Astrocyte (in vitro differentiated cells and primary cell): ENCODE data around the gene ZRANB2. TPM values are rescaled to one million over a fixed set of nuclear protein-coding genes. Genes with fewer than 3 reads are reported as not detected.

Experiments
- DNase-seq: peaks from one replicate; pipeline ENCODE4 v3.0.0-alpha.2; 2010; ENCODE audit warnings: low read depth
- FAIRE-seq: peaks from 2 replicates; lab custom pipeline; 2011; peaks lifted over from hg19 to GRCh38; lab: Jason Lieb, UNC
- H2AFZ ChIP-seq: 2 replicates; pipeline ENCODE4 v1.6.0; 2012; ENCODE audit warnings: low read depth, low read length, inconsistent platforms
- H3K27ac ChIP-seq: 2 replicates; pipeline ENCODE4 v1.5.1; 2011; ENCODE audit warnings: low read depth, low read length, inconsistent platforms
- H3K27me3 ChIP-seq: 2 replicates; pipeline ENCODE4 v1.6.0; 2011; ENCODE audit warnings: low read length, inconsistent platforms; ENCODE audit not compliant: insufficient read depth
- H3K36me3 ChIP-seq: 2 replicates; pipeline ENCODE4 v1.5.1; 2011; ENCODE audit warnings: low read length, inconsistent platforms; ENCODE audit not compliant: insufficient read depth
- H3K4me1 ChIP-seq: 2 replicates; pipeline ENCODE4 v1.5.1; 2011; ENCODE audit warnings: low read length, inconsistent platforms; ENCODE audit not compliant: insufficient read depth
- H3K4me2 ChIP-seq: 2 replicates; pipeline ENCODE4 v1.6.0; 2012; ENCODE audit warnings: low read length, inconsistent platforms
- H3K4me3 ChIP-seq: 2 replicates; pipeline ENCODE4 v1.5.1; 2011; ENCODE audit warnings: low read depth, mild to moderate bottlenecking, low read length, inconsistent platforms; ENCODE audit not compliant: insufficient read depth
- H3K79me2 ChIP-seq: 2 replicates; pipeline ENCODE4 v1.6.0; 2012; ENCODE audit warnings: mild to moderate bottlenecking, low read length, inconsistent platforms; ENCODE audit not compliant: insufficient read depth
- H3K9ac ChIP-seq: 2 replicates; pipeline ENCODE4 v1.6.0; 2012; ENCODE audit warnings: mild to moderate bottlenecking, low read length, inconsistent platforms
- H3K9me3 ChIP-seq: 2 replicates; pipeline ENCODE4 v1.5.1; 2012; ENCODE audit warnings: low read depth, mild to moderate bottlenecking, low read length, inconsistent platforms; ENCODE audit not compliant: insufficient read depth
- H4K20me1 ChIP-seq: 2 replicates; pipeline ENCODE4 v1.6.0; 2012; ENCODE audit warnings: low read length, inconsistent platforms; ENCODE audit not compliant: insufficient read depth
- H3K27ac Mint-ChIP-seq: one replicate; pipeline ENCODE4 v1.8.0; 2021; ENCODE audit warnings: mild to moderate bottlenecking, mixed read lengths; ENCODE audit not compliant: unreplicated experiment
- H3K27me3 Mint-ChIP-seq: one replicate; pipeline ENCODE4 v1.8.0; 2021; ENCODE audit warnings: low read depth, mixed read lengths; ENCODE audit not compliant: unreplicated experiment
- H3K36me3 Mint-ChIP-seq: one replicate; pipeline ENCODE4 v1.8.0; 2021; ENCODE audit warnings: low read depth, mixed read lengths; ENCODE audit not compliant: unreplicated experiment
- H3K4me1 Mint-ChIP-seq: one replicate; pipeline ENCODE4 v1.8.0; 2021; ENCODE audit warnings: low read depth, mixed read lengths; ENCODE audit not compliant: unreplicated experiment
- H3K4me3 Mint-ChIP-seq: one replicate; pipeline ENCODE4 v1.8.0; 2021; ENCODE audit warnings: mild to moderate bottlenecking, moderate library complexity, mixed read lengths; ENCODE audit not compliant: unreplicated experiment
- H3K9me3 Mint-ChIP-seq: one replicate; pipeline ENCODE4 v1.8.0; 2021; ENCODE audit warnings: mild to moderate bottlenecking, mixed read lengths; ENCODE audit not compliant: unreplicated experiment
- EZH2 ChIP-seq: IDR thresholded peaks from 2 replicates; pipeline ENCODE4 v1.6.1; 2012; ENCODE audit warnings: mild to moderate bottlenecking, low read length, inconsistent platforms; ENCODE audit not compliant: insufficient read depth
- total RNA-seq: library from RNA; stranded (reverse); gene quantifications from 2 replicates; pipeline ENCODE4 v1.2.1, GENCODE V29; 2021
- TF ChIP-seq, protein P1 (sequence below): IDR thresholded peaks from 2 replicates; pipeline ENCODE4 v1.5.1; 2011; ENCODE audit warnings: low read depth, mild to moderate bottlenecking, inconsistent platforms, low read length, moderate library complexity; ENCODE audit not compliant: insufficient read depth

Gene ZRANB2
- total RNA-seq, 1 donor from 2014 or later = 97.0 TPM

DNA sequence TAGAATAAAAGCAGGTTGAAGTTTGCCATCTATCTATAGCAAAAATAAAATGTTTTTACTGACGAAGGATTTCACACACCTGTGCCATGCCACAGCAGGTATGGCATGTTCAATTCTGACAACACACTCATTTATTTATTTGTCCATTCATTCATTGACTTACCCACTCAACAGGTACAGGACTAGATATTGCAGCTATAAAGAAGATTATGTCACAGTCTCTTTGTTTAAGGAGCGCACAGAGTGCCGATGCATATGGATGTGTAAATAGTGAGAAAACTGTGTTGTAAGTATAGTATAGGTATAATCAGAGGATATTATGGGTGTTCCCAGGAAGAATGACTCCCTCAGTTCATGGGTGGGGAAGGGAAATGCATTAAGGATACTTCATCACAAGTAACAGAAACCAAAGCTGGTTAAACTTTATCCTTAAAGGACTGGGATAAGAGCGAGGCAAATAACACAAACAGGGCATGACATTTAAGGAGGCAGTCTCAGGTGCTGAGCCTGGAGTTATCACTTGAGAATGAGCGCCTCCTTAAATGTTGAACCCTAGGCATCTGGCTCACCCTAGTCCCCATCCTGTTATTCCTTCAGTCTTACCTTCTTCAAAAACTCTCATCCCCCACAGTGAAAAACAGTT is 7.9 kb upstream of the ZRANB2 start:
- Histone ChIP-seq H4K20me1 (no peaks in the 10 kb centered on the region), H3K79me2 (no peaks in the 10 kb centered on the region), H3K9ac (no peak overlapping the region), H3K27ac (no peak overlapping the region), H3K27me3 (no peaks in the 10 kb centered on the region), H3K4me3 (no peak overlapping the region), H2AFZ (no peak overlapping the region), H3K9me3 (no peaks in the 10 kb centered on the region), H3K4me1 (peaks cover 19% of the 10 kb centered on the region), H3K4me2 (no peak overlapping the region), H3K36me3 (no peaks in the 10 kb centered on the region)
- H3K27me3 Mint-ChIP-seq = no peaks in the 10 kb centered on the region
- no peaks in the 10 kb centered on the region for H3K9me3 Mint-ChIP-seq
- FAIRE-seq = no peak
- peak overlapping the region; percentile 50 for H3K27ac Mint-ChIP-seq
- no peak for DNase-seq
- H3K36me3 Mint-ChIP-seq = no peaks in the 10 kb centered on the region
- TF ChIP-seq, protein P1, sequence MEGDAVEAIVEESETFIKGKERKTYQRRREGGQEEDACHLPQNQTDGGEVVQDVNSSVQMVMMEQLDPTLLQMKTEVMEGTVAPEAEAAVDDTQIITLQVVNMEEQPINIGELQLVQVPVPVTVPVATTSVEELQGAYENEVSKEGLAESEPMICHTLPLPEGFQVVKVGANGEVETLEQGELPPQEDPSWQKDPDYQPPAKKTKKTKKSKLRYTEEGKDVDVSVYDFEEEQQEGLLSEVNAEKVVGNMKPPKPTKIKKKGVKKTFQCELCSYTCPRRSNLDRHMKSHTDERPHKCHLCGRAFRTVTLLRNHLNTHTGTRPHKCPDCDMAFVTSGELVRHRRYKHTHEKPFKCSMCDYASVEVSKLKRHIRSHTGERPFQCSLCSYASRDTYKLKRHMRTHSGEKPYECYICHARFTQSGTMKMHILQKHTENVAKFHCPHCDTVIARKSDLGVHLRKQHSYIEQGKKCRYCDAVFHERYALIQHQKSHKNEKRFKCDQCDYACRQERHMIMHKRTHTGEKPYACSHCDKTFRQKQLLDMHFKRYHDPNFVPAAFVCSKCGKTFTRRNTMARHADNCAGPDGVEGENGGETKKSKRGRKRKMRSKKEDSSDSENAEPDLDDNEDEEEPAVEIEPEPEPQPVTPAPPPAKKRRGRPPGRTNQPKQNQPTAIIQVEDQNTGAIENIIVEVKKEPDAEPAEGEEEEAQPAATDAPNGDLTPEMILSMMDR = no peak
- no peak for TF ChIP-seq EZH2
- no peak overlapping the region for H3K4me3 Mint-ChIP-seq
- peaks cover 23% of the 10 kb centered on the region for H3K4me1 Mint-ChIP-seq

DNA sequence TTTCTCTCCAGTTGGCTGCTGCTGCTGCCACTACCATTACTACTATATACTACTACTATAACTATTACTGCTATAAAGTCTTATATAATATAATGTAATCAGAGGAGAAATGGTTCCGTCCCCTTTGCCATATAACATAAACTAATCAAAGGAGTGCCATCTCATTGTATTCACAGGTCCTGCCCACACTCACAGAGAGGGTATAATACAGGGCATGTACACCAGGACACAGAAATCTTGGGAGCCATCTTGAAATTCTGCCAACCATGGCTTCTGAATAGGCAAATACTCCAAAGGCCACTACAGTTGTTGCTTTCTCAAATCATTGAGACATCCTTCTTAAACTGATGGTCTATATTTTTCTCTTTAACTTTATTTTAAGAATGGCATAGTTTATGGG is 6.9 kb upstream of the ZRANB2 start:
- Histone ChIP-seq H4K20me1 (no peaks in the 10 kb centered on the region), H3K79me2 (no peaks in the 10 kb centered on the region), H2AFZ (no peak overlapping the region), H3K27me3 (no peaks in the 10 kb centered on the region), H3K9ac (no peak overlapping the region), H3K36me3 (no peaks in the 10 kb centered on the region), H3K27ac (no peak overlapping the region), H3K4me3 (no peak overlapping the region), H3K4me2 (no peak overlapping the region), H3K9me3 (no peaks in the 10 kb centered on the region), H3K4me1 (peaks cover 19% of the 10 kb centered on the region)
- Mint-ChIP-seq H3K27me3 (no peaks in the 10 kb centered on the region), H3K27ac (no peak overlapping the region), H3K36me3 (no peaks in the 10 kb centered on the region), H3K4me1 (peaks cover 33% of the 10 kb centered on the region), H3K9me3 (no peaks in the 10 kb centered on the region), H3K4me3 (no peak overlapping the region)
- DNase-seq (no peak), FAIRE-seq (no peak)
- no peak for TF ChIP-seq EZH2
- TF ChIP-seq, protein P1 = no peak

DNA sequence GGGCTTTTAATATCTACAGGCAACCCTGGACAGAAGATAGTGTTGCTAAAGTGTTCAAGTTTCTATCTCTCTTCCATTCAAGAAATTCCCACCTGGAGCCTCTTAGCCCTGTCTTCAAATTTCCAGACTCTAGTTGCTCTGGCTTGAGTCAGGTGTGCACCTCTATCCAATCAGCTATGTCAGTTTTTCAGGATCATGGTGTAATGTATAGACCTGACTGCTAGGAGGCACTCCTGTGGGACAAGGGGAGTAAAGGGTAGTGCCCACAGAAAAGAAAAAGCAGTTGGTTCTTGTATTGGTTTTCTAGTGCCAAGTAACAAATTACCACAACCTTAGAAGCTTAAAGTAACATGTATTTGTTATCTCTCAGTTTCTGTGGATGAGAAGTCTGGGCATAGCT is 6.2 kb upstream of the ZRANB2 start:
- H3K27me3 Mint-ChIP-seq = no peaks in the 10 kb centered on the region
- FAIRE-seq = no peak
- no peak overlapping the region for H3K27ac ChIP-seq

More for the DNA sequence above, 6.2 kb upstream of the ZRANB2 start:
- no peaks in the 10 kb centered on the region for H3K9me3 ChIP-seq
- no peak overlapping the region for H3K9ac ChIP-seq
- no peak for DNase-seq
- H4K20me1 ChIP-seq = no peaks in the 10 kb centered on the region
- no peak overlapping the region for H3K4me2 ChIP-seq
- Mint-ChIP-seq H3K27ac (no peak overlapping the region), H3K4me3 (no peak overlapping the region), H3K9me3 (no peaks in the 10 kb centered on the region), H3K4me1 (peaks cover 33% of the 10 kb centered on the region), H3K36me3 (no peaks in the 10 kb centered on the region)
- H3K4me1 ChIP-seq = peaks cover 19% of the 10 kb centered on the region
- H3K79me2 ChIP-seq = no peaks in the 10 kb centered on the region
- H3K27me3 ChIP-seq = no peaks in the 10 kb centered on the region
- H2AFZ ChIP-seq = no peak overlapping the region
- no peaks in the 10 kb centered on the region for H3K36me3 ChIP-seq
- TF ChIP-seq, protein P1 = no peak
- TF ChIP-seq EZH2 = no peak
- H3K4me3 ChIP-seq = no peak overlapping the region
